Measurements from ENCODE around the gene GPR152.
A peak's percentile ranks its signal among the peaks of the same experiment; 100 is the strongest.
"Not testable (repeated sequence)": the region's sequence is repeated elsewhere in the genome, so short reads cannot be mapped to it uniquely, and the experiment has no call there.

The GPR152 gene

GRCh38 chr11:67489885-67490726 is 37.6 kb upstream of the GPR152 start:
- no peak for DNase-seq (ENCODE audit: low spot score)

GRCh38 chr11:67489203-67489884 is 36.8 kb upstream of the GPR152 start:
- DNase-seq (ENCODE audit: low spot score), result no peak

- DNase-seq (ENCODE audit: low spot score), result peak; percentile 69
These were observed 34.1 kb upstream of the GPR152 start for GRCh38 chr11:67486481-67487195.

- peak; percentile 84 for DNase-seq (ENCODE audit: low spot score)
These were observed 33.4 kb upstream of the GPR152 start for GRCh38 chr11:67485873-67486361.

- peak; percentile 87 for DNase-seq (ENCODE audit: low spot score)
These were observed 32.4 kb upstream of the GPR152 start for GRCh38 chr11:67484847-67485311.

GRCh38 chr11:67483831-67484665 is 31.5 kb upstream of the GPR152 start:
- DNase-seq (ENCODE audit: low spot score), result peak; percentile 67

- peak; percentile 99 for DNase-seq (ENCODE audit: low spot score)
These were observed 30.6 kb upstream of the GPR152 start, which contains the start of gene AIP for GRCh38 chr11:67482827-67483798. Gene AIP, plus strand, starts transcription at chr11:67483026. Its CDS starts 133 bp downstream, at chr11:67483159.

GRCh38 chr11:67482275-67482826 is 29.8 kb upstream of the GPR152 start:
- DNase-seq (ENCODE audit: low spot score), result no peak

GRCh38 chr11:67477344-67478050 is 25.0 kb upstream of the GPR152 start:
- DNase-seq (ENCODE audit: low spot score), result not testable (repeated sequence)

- DNase-seq (ENCODE audit: low spot score), result not testable (repeated sequence)
These were observed 24.2 kb upstream of the GPR152 start for GRCh38 chr11:67476692-67477091.

- DNase-seq (ENCODE audit: low spot score), result no peak
These were observed 20.4 kb upstream of the GPR152 start for GRCh38 chr11:67472882-67473281.

GRCh38 chr11:67470337-67471002 is 17.9 kb upstream of the GPR152 start:
- no peak for DNase-seq (ENCODE audit: low spot score)

GRCh38 chr11:67469508-67469811 is 16.9 kb upstream of the GPR152 start:
- no peak for DNase-seq (ENCODE audit: low spot score)

GRCh38 chr11:67468759-67469507 is 16.4 kb upstream of the GPR152 start, which contains the start of gene TMEM134:
Gene TMEM134, minus strand, starts transcription at chr11:67469251. Its CDS starts 59 bp downstream, at chr11:67469192.
- DNase-seq (ENCODE audit: low spot score), result peak; percentile 95

- no peak for DNase-seq (ENCODE audit: low spot score)
These were observed 15.9 kb upstream of the GPR152 start for GRCh38 chr11:67468456-67468758.

GRCh38 chr11:67468056-67468455 is 15.5 kb upstream of the GPR152 start:
- no peak for DNase-seq (ENCODE audit: low spot score)

- no peak for DNase-seq (ENCODE audit: low spot score)
These were observed 14.6 kb upstream of the GPR152 start for GRCh38 chr11:67466962-67467771.
